Heart right ventricle (tissue), 16 donors: ENCODE data around the gene TSPAN7. TPM values are rescaled to one million over a fixed set of nuclear protein-coding genes. Genes with fewer than 3 reads are reported as not detected.
A peak's percentile ranks its signal among the peaks of the same experiment; 100 is the strongest.

Source experiments
- ATAC-seq, 8 donors: fragments of 200-7000 bp; cut with Tn5 transposase; one replicate each; pipeline ENCODE4 v1.9.1; 2020; ENCODE audit warnings: mild to moderate bottlenecking in 8 of 8, moderate library complexity in 8 of 8, moderate number of reproducible peaks in 1 of 8
- DNase-seq, 2 donors: peaks; one replicate each; pipeline ENCODE4 v3.0.0-alpha.2; 2020
- H3K27ac ChIP-seq, 10 donors: fragments of 200-600 bp; sonication (generic) in 2 of 10; one replicate each; pipeline versions ENCODE4 v1.5.0 to v1.8.0; 2020 to 2022; ENCODE audit warnings: mild to moderate bottlenecking in 3 of 10
- H3K27me3 ChIP-seq, 7 donors: fragments of 200-600 bp; one replicate each; pipeline ENCODE4 v1.8.0; 2021 to 2022; ENCODE audit warnings: mild to moderate bottlenecking in 2 of 7
- H3K36me3 ChIP-seq, 9 donors: fragments of 200-600 bp; sonication (generic) in 1 of 9; one replicate each; pipeline versions ENCODE4 v1.5.0 to v1.8.0; 2020 to 2022; ENCODE audit warnings: mild to moderate bottlenecking in 2 of 9
- H3K4me1 ChIP-seq, 9 donors: fragments of 200-600 bp; sonication (generic) in 1 of 9; one replicate each; pipeline versions ENCODE4 v1.5.0 to v1.8.0; 2020 to 2022; ENCODE audit warnings: mild to moderate bottlenecking in 4 of 9
- H3K4me3 ChIP-seq, 10 donors: fragments of 200-600 bp; sonication (generic) in 2 of 10; one replicate each; pipeline versions ENCODE4 v1.5.0 to v1.8.0; 2020 to 2022; ENCODE audit warnings: mild to moderate bottlenecking in 7 of 10, moderate library complexity in 2 of 10
- H3K9me3 ChIP-seq, 11 donors: fragments of 200-600 bp in 10 of 11; sonication (generic) in 2 of 11; one replicate each; pipeline versions ENCODE4 v1.5.0 to v1.8.0; 2013 to 2022; ENCODE audit warnings: mild to moderate bottlenecking in 2 of 11, control low read depth in 1 of 11, moderate library complexity in 1 of 11
- WGBS, 2 donors: extraction: QIAGEN DNeasy Blood & Tissue Kit; methylation state at CpG; one replicate each; pipeline ENCODE4 v1.1.7; 2013; ENCODE audit warnings: inconsistent platforms in 1 of 2; 5-methylcytosine and 5-hydroxymethylcytosine counted together
- intact Hi-C, 10 donors: fragments of 100-400 bp; cut with DNase I; formaldehyde crosslinking; loops; one replicate each; pipeline versions ENCODE4 v1.11.1 to v1.14.2; 2022
- polyA plus RNA-seq, 2 donors: library from polyadenylated mRNA; stranded (reverse); fragments of 200-250 nt; gene quantifications; one replicate each; pipeline ENCODE4 v1.2.3, GENCODE V29; 2013
- total RNA-seq, 10 donors: library from RNA; stranded (reverse); fragmentation: NEBNext Ultra II Directional in 3 of 10; extraction: Animal tissue kit (Norgen Biotek cat#: 25700) in 3 of 10; gene quantifications; one replicate each; pipeline versions ENCODE4 v1.2.1 to v1.2.4, GENCODE V29; 2021 to 2023
- TF ChIP-seq, protein P1 (sequence below), 9 donors: fragments of 200-600 bp; sonication (generic) in 2 of 9; IDR thresholded peaks; one replicate each; pipeline versions ENCODE4 v1.5.0 to v1.8.0; 2021 to 2022; ENCODE audit warnings: antibody characterized with exemption in 9 of 9, mild to moderate bottlenecking in 5 of 9, moderate library complexity in 1 of 9
- donor health status: Arrhythmogenic right ventricular cardiomyopathy.
- donor health status: ischemic (EF 13 %, LVEDD 7.1; RV severe dilation, severe dysfunction).
- donor health status: healthy with polysubstance abuse.
- donor health status: DM: no; HTN: yes; CAD: no.
- donor health status: DM: no; HTN: no; CAD: no.
- donor health status: ischemic (EF 25% LVEDD 6.9; RV normal size, moderate dysfunction).
- donor health status: ischemic (EF 25% LVEDD 5.7; RV mildly dilated, moderate dysfunction).
- donor health status: healthy.
- donor health status: DM: yes; HTN: yes; CAD: no.
- donor health status: Ischemic cardiomyopathy.
- donor health status: ischemic (EF 35%, LVEDD 5.7; RV mildly dilated, moderate dysfunction).
- donor health status: nonischemic (EF 11% LVEDD 7.7; RV severe dilation, severe dysfunction).
- donor health status: DM: yes; HTN: yes; CAD: no.
- donor health status: PGD.
- donor health status: ischemic (EF 29% LVEDD 5.4; RV normal size, mild dysfunction).
- donor health status: nonischemic (EF 23%, LVEDD 6.1; RV moderate dilation, normal function).

The TSPAN7 gene
- total and polyA plus RNA-seq, 12 donors = 11.1 to 49.3 (median 21.0) TPM

DNA sequence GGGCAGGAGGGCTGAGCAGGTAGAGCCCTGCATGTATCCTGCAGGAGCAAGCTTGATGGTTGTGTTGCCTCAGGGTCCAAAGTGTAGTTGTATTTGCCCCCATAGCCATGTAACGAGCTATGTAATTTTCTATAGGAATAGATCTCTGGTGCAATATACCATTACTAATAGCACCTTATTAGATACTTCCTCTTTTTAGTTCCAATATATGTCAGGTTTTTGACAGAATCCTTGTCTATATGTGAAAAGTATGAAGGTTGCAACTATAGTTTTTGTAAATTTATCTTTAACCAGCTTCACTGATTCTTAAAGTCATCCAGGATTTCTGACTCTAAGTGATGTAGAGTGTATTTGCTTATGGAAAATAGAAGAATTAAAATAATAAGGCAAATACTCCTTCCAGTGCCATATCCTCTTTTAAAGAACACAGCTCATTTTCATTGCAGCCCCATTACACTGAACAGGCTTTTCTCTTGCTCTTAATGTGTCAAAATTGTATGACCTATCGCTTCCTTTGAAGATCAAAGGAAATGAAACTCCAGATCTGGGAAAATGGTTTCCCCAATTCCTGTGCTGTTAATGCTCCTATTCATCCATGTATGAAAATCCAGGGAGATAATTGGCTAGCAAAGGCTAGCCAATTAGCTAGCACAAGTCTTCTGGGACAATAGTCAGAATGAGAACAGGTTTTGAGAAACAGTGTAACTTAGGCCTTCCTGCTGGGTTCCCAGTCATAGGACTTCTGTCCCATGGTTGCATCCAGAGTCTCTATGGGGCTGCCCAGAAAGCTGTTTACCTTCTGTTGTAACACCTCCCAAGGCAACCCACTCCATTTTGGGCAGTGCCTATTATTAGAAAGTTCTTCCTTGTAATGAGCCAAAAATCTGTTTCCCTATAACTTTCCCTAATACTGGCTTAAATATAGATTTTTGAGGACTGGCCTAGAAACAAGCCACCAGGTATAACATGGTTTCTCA is 90.6 kb downstream of the TSPAN7 start:
- H3K27ac ChIP-seq = no peak overlapping the region
- H3K27me3 ChIP-seq = peaks cover 0 to 8% (median 0%) of the 10 kb centered on the region in 7 donors
- H3K4me3 ChIP-seq = no peak overlapping the region
- peaks cover 0 to 13% (median 0%) of the 10 kb centered on the region in 9 donors for H3K4me1 ChIP-seq
- no peaks in the 10 kb centered on the region for H3K9me3 ChIP-seq
- DNase-seq (no peak), ATAC-seq (peak in 4 of 8 donors; percentile 39 to 90 (median 60))
- TF ChIP-seq, protein P1, sequence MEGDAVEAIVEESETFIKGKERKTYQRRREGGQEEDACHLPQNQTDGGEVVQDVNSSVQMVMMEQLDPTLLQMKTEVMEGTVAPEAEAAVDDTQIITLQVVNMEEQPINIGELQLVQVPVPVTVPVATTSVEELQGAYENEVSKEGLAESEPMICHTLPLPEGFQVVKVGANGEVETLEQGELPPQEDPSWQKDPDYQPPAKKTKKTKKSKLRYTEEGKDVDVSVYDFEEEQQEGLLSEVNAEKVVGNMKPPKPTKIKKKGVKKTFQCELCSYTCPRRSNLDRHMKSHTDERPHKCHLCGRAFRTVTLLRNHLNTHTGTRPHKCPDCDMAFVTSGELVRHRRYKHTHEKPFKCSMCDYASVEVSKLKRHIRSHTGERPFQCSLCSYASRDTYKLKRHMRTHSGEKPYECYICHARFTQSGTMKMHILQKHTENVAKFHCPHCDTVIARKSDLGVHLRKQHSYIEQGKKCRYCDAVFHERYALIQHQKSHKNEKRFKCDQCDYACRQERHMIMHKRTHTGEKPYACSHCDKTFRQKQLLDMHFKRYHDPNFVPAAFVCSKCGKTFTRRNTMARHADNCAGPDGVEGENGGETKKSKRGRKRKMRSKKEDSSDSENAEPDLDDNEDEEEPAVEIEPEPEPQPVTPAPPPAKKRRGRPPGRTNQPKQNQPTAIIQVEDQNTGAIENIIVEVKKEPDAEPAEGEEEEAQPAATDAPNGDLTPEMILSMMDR (IDR thresholded peaks at IDR 0.05) = no peak
- no peaks in the 10 kb centered on the region for H3K36me3 ChIP-seq
- 94 to 97% methylated on average over 2 of the region's 2 CpGs for WGBS, 2 donors
- intact Hi-C loops = loop anchor here in 6 of 10 donors (5.0 to 10.0 kb wide), 5 partner anchors 90 to 317 kb away; partner anchors contain the start of gene TSPAN7 (in 1 of the 6)

DNA sequence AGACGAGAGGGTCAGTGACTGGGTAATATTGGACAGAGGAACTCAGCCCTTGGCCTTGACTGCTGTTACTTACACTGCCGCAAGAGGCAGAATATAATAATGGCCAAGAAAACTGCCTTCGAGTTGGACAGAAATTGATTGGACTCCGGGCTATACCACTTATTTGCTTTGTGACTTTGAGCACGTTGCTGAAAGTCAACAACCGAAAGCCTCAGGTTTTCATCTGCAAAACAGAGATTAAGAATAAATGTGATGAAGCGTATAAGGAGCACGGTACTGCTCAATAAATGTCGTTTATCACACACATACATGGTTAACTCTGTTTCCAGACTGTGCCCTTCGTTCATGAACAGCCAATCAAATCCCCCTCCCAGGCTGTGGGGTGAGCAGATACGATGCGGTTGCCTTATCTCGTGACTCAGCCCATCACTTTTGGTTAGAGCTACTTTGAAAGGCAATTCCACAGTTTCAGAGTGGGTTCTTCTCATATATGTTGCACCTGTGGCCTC is 91.6 kb downstream of the TSPAN7 start:
- TF ChIP-seq, protein P1 (IDR thresholded peaks at IDR 0.05) = no peak
- Histone ChIP-seq H3K9me3 (no peaks in the 10 kb centered on the region), H3K4me3 (no peak overlapping the region), H3K36me3 (no peaks in the 10 kb centered on the region), H3K27ac (no peak overlapping the region), H3K4me1 (peaks cover 0 to 13% (median 0%) of the 10 kb centered on the region in 9 donors), H3K27me3 (peaks cover 0 to 12% (median 0%) of the 10 kb centered on the region in 7 donors)
- WGBS, 2 donors = 94 to 96% methylated on average over 13 of the region's 13 CpGs
- DNase-seq (no peak), ATAC-seq (no peak)
- intact Hi-C loops = loop anchor here in 6 of 10 donors (5.0 to 10.0 kb wide), 5 partner anchors 91 to 318 kb away; partner anchors contain the start of gene TSPAN7 (in 1 of the 6)

- Histone ChIP-seq H3K27me3 (peaks cover 0 to 17% (median 0%) of the 10 kb centered on the region in 7 donors), H3K27ac (no peak overlapping the region), H3K4me1 (peaks cover 0 to 13% (median 0%) of the 10 kb centered on the region in 9 donors), H3K9me3 (no peaks in the 10 kb centered on the region), H3K36me3 (no peaks in the 10 kb centered on the region), H3K4me3 (no peak overlapping the region)
- TF ChIP-seq, protein P1 (IDR thresholded peaks at IDR 0.05) = peak; percentile 22 to 60 (median 49)
- peak in 1 of 2 donors; percentile 17 for DNase-seq
- ATAC-seq = peak in 5 of 8 donors; percentile 52 to 77 (median 60)
- 97 to 100% methylated on average over 1 of the region's 1 CpG for WGBS, 2 donors
- intact Hi-C loops = loop anchor here in 6 of 10 donors (5.0 to 10.0 kb wide), 5 partner anchors 92 to 320 kb away; partner anchors contain the start of gene TSPAN7 (in 1 of the 6)
Measured at GRCh38 chrX:38654302-38654701, 93.0 kb downstream of the TSPAN7 start.

- ATAC-seq = no peak
- no peak for DNase-seq
- intact Hi-C loops = loop anchor here in 4 of 10 donors (10.0 kb wide), 3 partner anchors 192 to 322 kb away; no protein-coding TSS in a partner anchor
- no peaks in the 10 kb centered on the region for H3K4me1 ChIP-seq
- H3K9me3 ChIP-seq = no peaks in the 10 kb centered on the region
- H3K27ac ChIP-seq = no peak overlapping the region
- H3K4me3 ChIP-seq = no peak overlapping the region
- 37 to 52% methylated on average over 4 of the region's 4 CpGs for WGBS, 2 donors
- TF ChIP-seq, protein P1 (IDR thresholded peaks at IDR 0.05) = no peak
- H3K27me3 ChIP-seq = peaks cover 0 to 17% (median 0%) of the 10 kb centered on the region in 7 donors
- H3K36me3 ChIP-seq = no peaks in the 10 kb centered on the region
Measured at GRCh38 chrX:38656350-38656915, 95.1 kb downstream of the TSPAN7 start.
